OCI-LY3 (cell line): ENCODE measurements around the gene BCL10.

Experiments used
- H2AFZ ChIP-seq: fragments of 200-600, 300-600 bp; shearing (Covaris generic); 2 replicates; pipeline ENCODE4 v1.6.0; 2014; ENCODE audit warnings: antibody characterized with exemption, low read depth, low read length
- H3K27ac ChIP-seq: fragments of 200-600, 300-600 bp; sonication (generic); 2 replicates; pipeline ENCODE4 v1.5.1; 2014; ENCODE audit warnings: mild to moderate bottlenecking, low read length, moderate library complexity, mixed read lengths
- H3K27me3 ChIP-seq: fragments of 200-600, 300-600 bp; sonication (generic); 2 replicates; pipeline ENCODE4 v1.6.1; 2014; ENCODE audit warnings: low read depth, low read length, mixed read lengths
- H3K36me3 ChIP-seq: fragments of 200-600, 300-600 bp; sonication (generic); replicated peaks from 2 replicates; pipeline ENCODE3; 2014; ENCODE audit warnings: low read depth, low read length, mixed read lengths
- H3K4me1 ChIP-seq: fragments of 300-600, 200-600 bp; sonication (generic); 2 replicates; pipeline ENCODE4 v1.6.1; 2014; ENCODE audit warnings: low read length, mixed read lengths
- H3K4me2 ChIP-seq: fragments of 200-600, 300-600 bp; sonication (generic); 2 replicates; pipeline ENCODE4 v1.6.1; 2014; ENCODE audit warnings: low read length, mixed read lengths
- H3K4me3 ChIP-seq: fragments of 300-600, 200-600 bp; sonication (generic); 2 replicates; pipeline ENCODE4 v1.5.1; 2014; ENCODE audit warnings: antibody characterized with exemption, mild to moderate bottlenecking, low read length, moderate library complexity
- H3K79me2 ChIP-seq: fragments of 300-600, 200-600 bp; shearing (Covaris generic); 2 replicates; pipeline ENCODE4 v1.6.1; 2014; ENCODE audit warnings: mild to moderate bottlenecking, low read length, mixed read lengths
- H3K9ac ChIP-seq: fragments of 300-600, 200-600 bp; shearing (Covaris generic); 2 replicates; pipeline ENCODE4 v1.6.0; 2014; ENCODE audit warnings: mild to moderate bottlenecking, low read length, moderate library complexity
- H3K9me3 ChIP-seq: fragments of 200-600, 300-600 bp; shearing (Covaris generic); 2 replicates; pipeline ENCODE4 v1.6.1; 2014; ENCODE audit warnings: low read length, mixed read lengths; ENCODE audit not compliant: insufficient read depth
- H4K20me1 ChIP-seq: fragments of 200-600, 300-600 bp; sonication (generic); 2 replicates; pipeline ENCODE4 v1.6.1; 2016; ENCODE audit warnings: low read length, mixed read lengths; ENCODE audit not compliant: insufficient read depth
- EZH2phosphoT487 ChIP-seq: fragments of 200-600 bp; shearing (Covaris generic); IDR thresholded peaks from 2 replicates; pipeline ENCODE4 v1.6.1; 2018; ENCODE audit warnings: antibody characterized with exemption, mixed run types, low read depth
- TF ChIP-seq, protein P1 (sequence below): fragments of 200-600, 300-600 bp; sonication (generic); IDR thresholded peaks from 2 replicates; pipeline ENCODE4 v1.5.1; 2014; ENCODE audit warnings: antibody characterized with exemption, low read length, low read depth

The BCL10 gene

GRCh38 chr1:85297855-85298629 is 21.6 kb upstream of the BCL10 start:
- H3K9me3 ChIP-seq, result no peaks in the 10 kb centered on the region
- no peaks in the 10 kb centered on the region for H3K36me3 ChIP-seq
- H2AFZ ChIP-seq, result no peak overlapping the region
- no peaks in the 10 kb centered on the region for H4K20me1 ChIP-seq
- TF ChIP-seq, protein P1, sequence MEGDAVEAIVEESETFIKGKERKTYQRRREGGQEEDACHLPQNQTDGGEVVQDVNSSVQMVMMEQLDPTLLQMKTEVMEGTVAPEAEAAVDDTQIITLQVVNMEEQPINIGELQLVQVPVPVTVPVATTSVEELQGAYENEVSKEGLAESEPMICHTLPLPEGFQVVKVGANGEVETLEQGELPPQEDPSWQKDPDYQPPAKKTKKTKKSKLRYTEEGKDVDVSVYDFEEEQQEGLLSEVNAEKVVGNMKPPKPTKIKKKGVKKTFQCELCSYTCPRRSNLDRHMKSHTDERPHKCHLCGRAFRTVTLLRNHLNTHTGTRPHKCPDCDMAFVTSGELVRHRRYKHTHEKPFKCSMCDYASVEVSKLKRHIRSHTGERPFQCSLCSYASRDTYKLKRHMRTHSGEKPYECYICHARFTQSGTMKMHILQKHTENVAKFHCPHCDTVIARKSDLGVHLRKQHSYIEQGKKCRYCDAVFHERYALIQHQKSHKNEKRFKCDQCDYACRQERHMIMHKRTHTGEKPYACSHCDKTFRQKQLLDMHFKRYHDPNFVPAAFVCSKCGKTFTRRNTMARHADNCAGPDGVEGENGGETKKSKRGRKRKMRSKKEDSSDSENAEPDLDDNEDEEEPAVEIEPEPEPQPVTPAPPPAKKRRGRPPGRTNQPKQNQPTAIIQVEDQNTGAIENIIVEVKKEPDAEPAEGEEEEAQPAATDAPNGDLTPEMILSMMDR, result no peak
- TF ChIP-seq EZH2phosphoT487, result no peak
- H3K79me2 ChIP-seq, result no peaks in the 10 kb centered on the region
- no peak overlapping the region for H3K9ac ChIP-seq
- no peak overlapping the region for H3K27ac ChIP-seq
- peaks cover 12% of the 10 kb centered on the region; the same call in 1 of the 2 replicates for H3K27me3 ChIP-seq
- H3K4me1 ChIP-seq, result peaks cover 11% of the 10 kb centered on the region
- peak overlapping the region; percentile 34 for H3K4me3 ChIP-seq
- H3K4me2 ChIP-seq, result peak overlapping the region; percentile 54

DNA sequence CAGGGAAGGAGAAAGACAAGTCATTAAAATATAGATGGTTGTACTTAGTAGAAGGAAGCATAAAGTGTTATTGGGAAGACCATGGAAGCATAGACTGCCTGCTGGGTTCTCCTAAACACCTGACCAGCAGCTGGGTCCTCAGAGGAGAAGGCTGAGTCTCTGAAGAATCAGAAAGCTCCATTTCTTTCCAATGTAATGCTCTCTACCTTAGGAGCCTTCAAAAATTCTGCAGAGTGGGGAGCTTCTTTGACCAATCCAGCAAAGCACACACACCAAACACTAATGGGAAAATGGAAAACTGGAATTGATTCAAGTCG is 21.1 kb upstream of the BCL10 start:
- H3K27ac ChIP-seq, result no peak overlapping the region
- H4K20me1 ChIP-seq, result no peaks in the 10 kb centered on the region
- peaks cover 11% of the 10 kb centered on the region for H3K4me1 ChIP-seq

GRCh38 chr1:85296980-85297379 is 20.5 kb upstream of the BCL10 start:
- Histone ChIP-seq H3K27ac (no peak overlapping the region), H3K4me3 (no peak overlapping the region), H3K79me2 (no peaks in the 10 kb centered on the region), H2AFZ (no peak overlapping the region), H3K9ac (no peak overlapping the region), H4K20me1 (no peaks in the 10 kb centered on the region), H3K4me2 (no peak overlapping the region), H3K36me3 (no peaks in the 10 kb centered on the region), H3K4me1 (peaks cover 11% of the 10 kb centered on the region), H3K27me3 (peaks cover 12% of the 10 kb centered on the region; the same call in 1 of the 2 replicates), H3K9me3 (no peaks in the 10 kb centered on the region)
- no peak for TF ChIP-seq EZH2phosphoT487
- TF ChIP-seq, protein P1, result no peak

More for the DNA sequence above, 21.1 kb upstream of the BCL10 start:
- Histone ChIP-seq H3K27me3 (peaks cover 12% of the 10 kb centered on the region; the same call in 1 of the 2 replicates), H3K4me3 (peak overlapping the region; percentile 34), H3K9ac (no peak overlapping the region), H3K9me3 (no peaks in the 10 kb centered on the region), H3K36me3 (no peaks in the 10 kb centered on the region), H3K79me2 (no peaks in the 10 kb centered on the region), H2AFZ (no peak overlapping the region), H3K4me2 (peak overlapping the region; percentile 54)
- TF ChIP-seq EZH2phosphoT487, result no peak
- TF ChIP-seq, protein P1, result no peak

DNA sequence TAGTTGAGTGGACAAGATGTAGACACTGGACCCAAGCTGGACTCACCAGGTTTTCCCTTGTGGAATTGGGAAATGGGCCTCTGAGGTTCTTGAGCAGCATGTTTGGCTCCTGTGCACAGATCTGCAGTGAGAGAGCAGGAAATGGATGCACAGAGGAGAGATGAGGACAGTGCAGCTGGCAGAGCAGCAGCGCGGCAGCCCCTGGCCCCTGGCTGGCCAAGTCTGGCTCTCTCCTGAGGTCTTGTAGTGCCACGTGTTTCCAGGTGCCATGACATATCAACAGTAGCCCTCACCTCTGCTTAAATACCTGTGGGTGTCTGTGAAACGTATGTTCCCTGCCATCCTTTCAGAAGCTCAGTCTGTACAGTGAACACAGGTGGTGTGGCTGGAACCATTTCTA is 19.2 kb upstream of the BCL10 start:
- Histone ChIP-seq H3K9me3 (no peaks in the 10 kb centered on the region), H3K4me3 (no peak overlapping the region), H3K79me2 (no peaks in the 10 kb centered on the region), H3K9ac (no peak overlapping the region), H3K36me3 (no peaks in the 10 kb centered on the region), H2AFZ (no peak overlapping the region), H3K27ac (no peak overlapping the region), H3K27me3 (peaks cover 15% of the 10 kb centered on the region), H3K4me2 (no peak overlapping the region), H4K20me1 (no peaks in the 10 kb centered on the region), H3K4me1 (peaks cover 11% of the 10 kb centered on the region)
- TF ChIP-seq EZH2phosphoT487, result no peak
- TF ChIP-seq, protein P1, result no peak
